GM12872 (cell line): ENCODE data around the gene SLC35B2.

ENCODE experiments used
- TF ChIP-seq, protein P1 (sequence below): IDR thresholded peaks from 3 replicates; pipeline ENCODE4 v1.5.1; 2011; ENCODE audit warnings: low read depth, mild to moderate bottlenecking, low read length, moderate library complexity; ENCODE audit not compliant: insufficient read depth

The SLC35B2 gene

DNA sequence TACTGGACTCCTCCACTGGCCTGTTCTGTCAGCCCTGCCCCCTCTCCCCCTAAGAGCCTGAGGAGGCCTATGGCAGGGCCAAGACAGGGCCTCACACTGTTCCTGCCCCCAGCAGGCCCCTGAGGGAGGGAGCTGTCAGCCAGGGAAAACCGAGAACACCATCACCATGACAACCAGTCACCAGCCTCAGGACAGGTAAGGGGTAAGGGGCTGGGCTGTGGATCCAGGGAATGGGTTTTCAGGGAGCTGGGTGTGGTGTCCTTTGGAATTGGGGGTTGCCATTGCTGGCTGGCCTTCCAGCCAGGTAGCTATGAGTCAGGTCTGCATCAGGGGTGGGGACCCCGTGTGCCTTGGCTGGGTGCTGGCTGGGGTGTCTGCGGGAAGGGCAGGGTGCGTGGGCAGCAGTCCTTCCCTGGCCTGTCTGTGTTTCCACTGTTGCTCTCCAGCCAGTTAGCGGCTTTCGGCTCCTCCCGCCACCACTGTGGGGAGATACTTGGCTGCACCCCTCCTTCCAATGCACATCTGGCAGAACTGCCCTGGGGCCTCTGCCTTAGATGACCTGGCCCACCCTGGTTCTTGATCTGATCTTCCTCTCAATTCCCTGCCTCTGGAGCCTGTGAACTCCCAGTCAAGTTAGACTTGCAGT is 30.1 kb downstream of the SLC35B2 start:
- TF ChIP-seq, protein P1, sequence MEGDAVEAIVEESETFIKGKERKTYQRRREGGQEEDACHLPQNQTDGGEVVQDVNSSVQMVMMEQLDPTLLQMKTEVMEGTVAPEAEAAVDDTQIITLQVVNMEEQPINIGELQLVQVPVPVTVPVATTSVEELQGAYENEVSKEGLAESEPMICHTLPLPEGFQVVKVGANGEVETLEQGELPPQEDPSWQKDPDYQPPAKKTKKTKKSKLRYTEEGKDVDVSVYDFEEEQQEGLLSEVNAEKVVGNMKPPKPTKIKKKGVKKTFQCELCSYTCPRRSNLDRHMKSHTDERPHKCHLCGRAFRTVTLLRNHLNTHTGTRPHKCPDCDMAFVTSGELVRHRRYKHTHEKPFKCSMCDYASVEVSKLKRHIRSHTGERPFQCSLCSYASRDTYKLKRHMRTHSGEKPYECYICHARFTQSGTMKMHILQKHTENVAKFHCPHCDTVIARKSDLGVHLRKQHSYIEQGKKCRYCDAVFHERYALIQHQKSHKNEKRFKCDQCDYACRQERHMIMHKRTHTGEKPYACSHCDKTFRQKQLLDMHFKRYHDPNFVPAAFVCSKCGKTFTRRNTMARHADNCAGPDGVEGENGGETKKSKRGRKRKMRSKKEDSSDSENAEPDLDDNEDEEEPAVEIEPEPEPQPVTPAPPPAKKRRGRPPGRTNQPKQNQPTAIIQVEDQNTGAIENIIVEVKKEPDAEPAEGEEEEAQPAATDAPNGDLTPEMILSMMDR: no peak

DNA sequence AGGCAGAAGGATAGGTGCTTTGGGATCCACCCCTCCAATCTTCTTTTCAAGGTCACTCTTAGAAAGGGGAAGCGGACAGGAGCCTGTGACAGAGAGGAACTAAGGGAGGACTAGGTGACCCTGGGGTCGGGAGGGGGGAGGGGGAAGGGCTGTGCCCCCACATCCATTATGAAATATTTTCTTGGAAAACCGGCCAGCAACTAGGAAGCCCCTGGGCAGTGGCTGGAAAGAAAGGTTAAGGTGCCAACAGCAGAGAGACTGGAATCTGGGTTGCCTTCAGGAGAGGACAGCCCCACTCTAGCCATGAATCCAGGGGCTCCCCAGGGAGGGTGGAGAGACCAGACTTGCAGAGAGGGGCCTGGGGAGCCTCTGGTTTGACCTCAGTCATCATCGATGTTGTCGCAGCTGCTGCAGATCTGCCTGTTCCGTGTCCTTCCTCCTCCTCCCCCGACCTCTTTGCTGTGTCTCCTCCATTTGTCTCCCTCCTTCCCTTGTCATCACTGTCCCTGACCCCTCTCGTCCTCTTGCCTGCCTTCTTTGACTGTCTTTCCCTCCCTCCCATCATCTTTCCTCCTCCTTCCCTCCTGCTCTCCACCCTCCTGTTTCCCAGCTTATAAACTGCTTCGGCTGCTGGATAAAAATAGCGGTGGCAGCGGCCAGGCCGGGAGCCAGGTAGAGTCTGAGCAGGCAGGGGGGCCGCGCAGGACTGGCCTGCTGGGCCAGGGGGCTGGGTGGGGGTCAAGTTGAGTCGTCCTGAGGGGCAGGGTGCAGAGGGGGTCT is 30.8 kb downstream of the SLC35B2 start:
- TF ChIP-seq, protein P1: no peak

DNA sequence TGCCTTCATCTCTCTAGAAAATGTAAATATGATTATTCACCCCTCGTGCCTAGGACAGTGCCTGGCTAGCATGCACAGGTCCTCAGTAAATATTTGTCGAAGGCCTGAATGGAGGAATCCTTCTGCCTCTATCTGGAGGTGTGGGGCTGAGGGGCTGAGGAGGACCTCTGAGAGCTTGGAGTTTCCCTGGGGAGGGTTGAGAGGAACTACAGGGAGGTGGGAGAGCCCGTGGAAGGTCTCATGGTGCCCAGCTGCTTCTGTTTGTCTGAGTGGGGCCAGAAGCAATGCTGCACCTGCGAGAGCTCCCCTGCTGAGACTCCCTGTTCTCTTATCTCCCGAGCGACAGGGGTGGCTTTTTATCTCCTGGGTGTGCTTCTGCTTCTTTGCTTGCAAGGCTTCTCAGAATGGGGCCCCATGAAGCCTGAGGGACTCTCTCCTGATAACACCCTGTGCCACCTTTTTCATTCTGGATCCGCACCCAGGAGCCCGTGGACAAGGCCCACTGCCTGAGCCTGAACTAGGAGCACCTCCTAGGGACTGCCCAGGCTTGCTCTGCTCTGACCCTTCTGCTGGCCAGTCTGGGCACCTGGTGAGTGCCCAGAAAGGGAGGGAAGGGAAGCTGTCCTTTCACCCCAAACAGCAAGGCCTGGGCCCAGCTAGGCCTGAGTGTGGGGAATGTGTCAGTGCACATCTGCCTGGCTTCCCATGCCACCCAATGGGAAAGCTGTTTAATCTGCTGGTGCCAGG is 31.6 kb downstream of the SLC35B2 start:
- TF ChIP-seq, protein P1: no peak

DNA sequence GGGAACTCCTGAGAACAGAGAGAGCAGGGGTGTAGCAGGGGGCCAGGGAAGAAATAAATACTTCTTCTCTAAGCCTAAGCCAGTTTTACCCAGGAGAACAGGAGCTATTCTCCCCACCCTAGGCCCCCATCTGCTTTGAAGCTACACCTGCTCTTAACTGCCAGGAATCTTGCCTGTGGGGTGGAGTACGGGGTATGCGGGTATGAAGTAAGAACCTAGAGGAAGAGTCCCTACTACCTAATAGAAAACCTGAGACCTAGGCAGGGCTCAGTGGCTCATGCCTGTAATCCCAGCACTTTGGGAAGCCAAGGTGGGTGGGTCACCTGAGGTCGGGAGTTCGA is 32.4 kb downstream of the SLC35B2 start:
- TF ChIP-seq, protein P1: no peak

DNA sequence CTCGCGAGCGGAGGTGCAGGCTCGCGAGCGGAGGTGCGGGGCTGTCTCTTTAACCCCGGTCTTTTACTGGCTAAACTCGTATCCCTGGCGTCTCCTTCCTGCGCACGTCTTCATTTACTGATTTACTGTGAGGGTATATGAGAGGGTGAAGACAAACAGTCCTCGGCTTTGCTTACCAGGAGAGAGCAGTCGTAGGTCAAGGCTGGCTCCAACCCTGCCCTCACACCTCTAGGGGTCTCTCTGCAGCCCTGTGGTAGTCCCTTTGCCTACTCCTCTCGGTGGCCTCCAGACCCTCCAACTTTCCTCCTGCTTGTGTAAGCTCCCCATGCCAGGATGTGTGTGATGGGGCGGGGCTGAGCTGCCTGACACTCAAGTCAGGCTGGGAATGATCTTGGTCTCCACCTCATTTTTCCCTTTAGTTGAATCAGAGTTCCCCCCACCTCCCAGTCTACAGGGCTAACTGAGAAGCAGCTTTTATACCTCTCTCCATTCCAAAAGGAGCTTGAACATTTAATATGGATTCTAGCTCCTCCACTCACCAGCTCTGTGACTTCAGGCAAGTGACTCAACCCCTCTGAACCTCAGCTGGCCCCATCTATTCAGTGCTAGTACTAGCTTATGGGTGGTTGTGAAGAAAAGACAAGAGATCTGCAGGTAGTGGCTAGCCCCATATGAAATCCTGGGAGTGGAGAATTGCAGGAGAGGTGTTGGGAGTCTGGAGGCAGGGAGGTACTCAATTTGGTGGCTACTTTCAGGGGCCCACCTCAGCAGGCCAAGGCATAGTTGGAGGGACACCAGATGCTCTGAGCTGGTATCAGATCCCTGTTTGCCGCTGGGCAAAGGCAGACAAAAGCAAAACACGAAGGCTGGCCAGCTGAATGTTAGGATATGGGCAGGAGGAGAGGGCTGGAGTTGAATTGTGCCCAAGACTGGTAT is 33.0 kb downstream of the SLC35B2 start:
- TF ChIP-seq, protein P1: peak; percentile 50; the same call in 2 of the 3 replicates

DNA sequence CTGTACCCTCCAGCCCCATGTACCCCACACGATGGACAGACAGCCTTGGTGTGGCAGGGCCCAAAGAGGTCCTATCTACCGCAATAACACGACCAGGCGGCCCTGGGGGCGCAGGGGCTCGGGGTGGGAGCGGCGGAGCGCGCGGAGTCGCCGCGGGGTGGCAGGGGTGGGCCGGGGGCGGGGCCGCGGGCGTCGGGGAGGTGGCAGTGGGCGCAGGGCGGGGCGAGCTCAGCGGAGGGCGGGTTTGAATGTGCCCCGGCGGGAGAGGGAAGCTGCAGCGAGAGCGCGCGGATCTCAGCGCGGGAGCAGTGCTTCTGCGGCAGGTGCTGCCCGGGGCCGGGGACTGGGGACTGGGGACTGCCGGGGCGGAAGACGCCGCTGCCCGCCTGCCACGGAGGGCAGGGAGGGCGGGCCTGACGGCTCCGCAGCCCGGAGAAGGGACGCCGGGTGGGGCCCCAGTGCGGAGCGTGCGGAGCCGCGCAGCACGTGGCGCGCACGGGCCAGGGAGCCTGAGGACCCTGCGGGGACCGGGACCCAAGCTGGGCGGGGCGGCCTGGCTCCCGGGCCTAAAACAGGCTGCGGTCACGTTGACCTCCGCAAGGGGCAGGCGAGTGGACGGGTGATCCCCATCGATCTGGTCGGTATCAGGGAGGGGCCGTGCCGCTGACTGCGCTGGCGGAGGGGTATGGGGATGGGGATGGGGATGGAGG is 33.9 kb downstream of the SLC35B2 start, which contains the start of gene SLC29A1:
Gene SLC29A1, plus strand, starts transcription at position 277 of the 710 bp plus-strand sequence. CDS start 3,719 bp downstream, outside the sequence.
- TF ChIP-seq, protein P1: peak; percentile 15; the same call in 1 of the 3 replicates
